ENCODE results near the gene SERPINB1.
"Not testable (repeated sequence)": the region's sequence is repeated elsewhere in the genome, so short reads cannot be mapped to it uniquely, and the experiment has no call there.

SERPINB1 gene

GRCh38 chr6:2861822-2862164 is 20.1 kb upstream of the SERPINB1 start:
- WGBS, result 100% methylated on average over 1 of the region's 1 CpG
- H3K4ac ChIP-seq (ENCODE audit: low read depth in 1 of 2, low read length in 2 of 2), result peak overlapping the region in 1 of 2 experiments; percentile 15
- H2BK120ac ChIP-seq (ENCODE audit: low read depth, low read length), result no peak overlapping the region
- no peak for DNase-seq
- no peak overlapping the region for H3K4me2 ChIP-seq (ENCODE audit: low read length, poor library complexity, severe bottlenecking)
- no peaks in the 10 kb centered on the region for H3K27me3 ChIP-seq (ENCODE audit: control insufficient read depth in 1 of 2, insufficient read depth in 1 of 2, low read length in 2 of 2)
- no peaks in the 10 kb centered on the region for H3K36me3 ChIP-seq (ENCODE audit: control insufficient read depth in 1 of 2, insufficient read depth in 2 of 2, low read depth in 1 of 2, low read length in 2 of 2)
- no peak overlapping the region for H2AFZ ChIP-seq (ENCODE audit: low read depth, low read length)
- no peaks in the 10 kb centered on the region for H3K9me3 ChIP-seq (ENCODE audit: control insufficient read depth, low read length)
- H3K9ac ChIP-seq (ENCODE audit: low read length), result no peak overlapping the region
- H2AK5ac ChIP-seq (ENCODE audit: low read length, severe bottlenecking), result no peak overlapping the region
- no peak overlapping the region for H3K4me3 ChIP-seq (ENCODE audit: insufficient read depth in 1 of 2, low read depth in 1 of 2, low read length in 2 of 2)
- H4K8ac ChIP-seq (ENCODE audit: low read length), result no peak overlapping the region
- no peak overlapping the region for H3K27ac ChIP-seq (ENCODE audit: low read length, poor library complexity, severe bottlenecking)
- peaks cover 7% of the 10 kb centered on the region for H3K4me1 ChIP-seq (ENCODE audit: control insufficient read depth, insufficient read depth, low read depth, low read length)
- no peak overlapping the region for H3K23ac ChIP-seq (ENCODE audit: low read length in 2 of 2)
- no peak overlapping the region for H2BK15ac ChIP-seq (ENCODE audit: low read depth, poor library complexity, severe bottlenecking)
- no peak overlapping the region for H3K14ac ChIP-seq (ENCODE audit: low read length in 2 of 2)
- H2BK5ac ChIP-seq (ENCODE audit: low read depth, low read length, poor library complexity, severe bottlenecking), result no peak overlapping the region
- H3K18ac ChIP-seq (ENCODE audit: low read depth in 1 of 2, low read length in 2 of 2), result no peak overlapping the region
- H3K79me1 ChIP-seq (replicated peaks; ENCODE audit: low read length, poor library complexity, severe bottlenecking), result no peaks in the 10 kb centered on the region
- no peak overlapping the region for H2BK12ac ChIP-seq (ENCODE audit: low read length in 2 of 2)
- H4K91ac ChIP-seq (ENCODE audit: low read length), result no peak overlapping the region

GRCh38 chr6:2861060-2861821 is 19.6 kb upstream of the SERPINB1 start:
- no peak overlapping the region for H2AK5ac ChIP-seq (ENCODE audit: low read length, severe bottlenecking)
- no peak overlapping the region for H2AFZ ChIP-seq (ENCODE audit: low read depth, low read length)
- peak overlapping the region in 1 of 2 experiments; percentile 15 for H3K4ac ChIP-seq (ENCODE audit: low read depth in 1 of 2, low read length in 2 of 2)
- H3K27me3 ChIP-seq (ENCODE audit: control insufficient read depth in 1 of 2, insufficient read depth in 1 of 2, low read length in 2 of 2), result no peaks in the 10 kb centered on the region
- H3K14ac ChIP-seq (ENCODE audit: low read length in 2 of 2), result no peak overlapping the region
- peaks cover 5% of the 10 kb centered on the region for H3K4me1 ChIP-seq (ENCODE audit: control insufficient read depth, insufficient read depth, low read depth, low read length)
- H3K9me3 ChIP-seq (ENCODE audit: control insufficient read depth, low read length), result no peaks in the 10 kb centered on the region
- no peak overlapping the region for H2BK12ac ChIP-seq (ENCODE audit: low read length in 2 of 2)
- no peak overlapping the region for H3K23ac ChIP-seq (ENCODE audit: low read length in 2 of 2)
- H3K9ac ChIP-seq (ENCODE audit: low read length), result no peak overlapping the region
- H3K4me3 ChIP-seq (ENCODE audit: insufficient read depth in 1 of 2, low read depth in 1 of 2, low read length in 2 of 2), result no peak overlapping the region
- H4K91ac ChIP-seq (ENCODE audit: low read length), result no peak overlapping the region
- no peak overlapping the region for H3K27ac ChIP-seq (ENCODE audit: low read length, poor library complexity, severe bottlenecking)
- 91% methylated on average over 10 of the region's 12 CpGs for WGBS
- no peak overlapping the region for H3K18ac ChIP-seq (ENCODE audit: low read depth in 1 of 2, low read length in 2 of 2)
- H3K4me2 ChIP-seq (ENCODE audit: low read length, poor library complexity, severe bottlenecking), result no peak overlapping the region
- no peak overlapping the region for H2BK15ac ChIP-seq (ENCODE audit: low read depth, poor library complexity, severe bottlenecking)
- H3K79me1 ChIP-seq (replicated peaks; ENCODE audit: low read length, poor library complexity, severe bottlenecking), result no peaks in the 10 kb centered on the region
- no peak overlapping the region for H4K8ac ChIP-seq (ENCODE audit: low read length)
- DNase-seq, result no peak
- no peak overlapping the region for H2BK5ac ChIP-seq (ENCODE audit: low read depth, low read length, poor library complexity, severe bottlenecking)
- H2BK120ac ChIP-seq (ENCODE audit: low read depth, low read length), result no peak overlapping the region
- H3K36me3 ChIP-seq (ENCODE audit: control insufficient read depth in 1 of 2, insufficient read depth in 2 of 2, low read depth in 1 of 2, low read length in 2 of 2), result no peaks in the 10 kb centered on the region

- H2BK5ac ChIP-seq (ENCODE audit: low read depth, low read length, poor library complexity, severe bottlenecking); H4K91ac ChIP-seq (ENCODE audit: low read length); H3K79me1 ChIP-seq (replicated peaks; ENCODE audit: low read length, poor library complexity, severe bottlenecking); H2BK15ac ChIP-seq (ENCODE audit: low read depth, poor library complexity, severe bottlenecking); H3K27me3 ChIP-seq (ENCODE audit: control insufficient read depth in 1 of 2, insufficient read depth in 1 of 2, low read length in 2 of 2); H3K23ac ChIP-seq (ENCODE audit: low read length in 2 of 2); H3K4me2 ChIP-seq (ENCODE audit: low read length, poor library complexity, severe bottlenecking); H3K18ac ChIP-seq (ENCODE audit: low read depth in 1 of 2, low read length in 2 of 2); H2AK5ac ChIP-seq (ENCODE audit: low read length, severe bottlenecking); H3K4ac ChIP-seq (ENCODE audit: low read depth in 1 of 2, low read length in 2 of 2); H2AFZ ChIP-seq (ENCODE audit: low read depth, low read length); H3K27ac ChIP-seq (ENCODE audit: low read length, poor library complexity, severe bottlenecking); H2BK12ac ChIP-seq (ENCODE audit: low read length in 2 of 2); H3K36me3 ChIP-seq (ENCODE audit: control insufficient read depth in 1 of 2, insufficient read depth in 2 of 2, low read depth in 1 of 2, low read length in 2 of 2); H3K9me3 ChIP-seq (ENCODE audit: control insufficient read depth, low read length); H4K8ac ChIP-seq (ENCODE audit: low read length); H3K9ac ChIP-seq (ENCODE audit: low read length); H3K4me3 ChIP-seq (ENCODE audit: insufficient read depth in 1 of 2, low read depth in 1 of 2, low read length in 2 of 2); DNase-seq; H3K14ac ChIP-seq (ENCODE audit: low read length in 2 of 2); H3K4me1 ChIP-seq (ENCODE audit: control insufficient read depth, insufficient read depth, low read depth, low read length); H2BK120ac ChIP-seq (ENCODE audit: low read depth, low read length): not testable (repeated sequence)
- no CpG with 5 or more reads among the region's 2 CpGs for WGBS
Observed at GRCh38 chr6:2860706-2861059, 19.0 kb upstream of the SERPINB1 start.

GRCh38 chr6:2859798-2860705 is 18.4 kb upstream of the SERPINB1 start:
- H3K36me3 ChIP-seq (ENCODE audit: control insufficient read depth in 1 of 2, insufficient read depth in 2 of 2, low read depth in 1 of 2, low read length in 2 of 2); H3K18ac ChIP-seq (ENCODE audit: low read depth in 1 of 2, low read length in 2 of 2); H2BK12ac ChIP-seq (ENCODE audit: low read length in 2 of 2); H3K79me1 ChIP-seq (replicated peaks; ENCODE audit: low read length, poor library complexity, severe bottlenecking); H3K4me2 ChIP-seq (ENCODE audit: low read length, poor library complexity, severe bottlenecking); H3K9me3 ChIP-seq (ENCODE audit: control insufficient read depth, low read length); H3K27ac ChIP-seq (ENCODE audit: low read length, poor library complexity, severe bottlenecking); H3K14ac ChIP-seq (ENCODE audit: low read length in 2 of 2); H2AFZ ChIP-seq (ENCODE audit: low read depth, low read length); H3K4me1 ChIP-seq (ENCODE audit: control insufficient read depth, insufficient read depth, low read depth, low read length); DNase-seq; H3K27me3 ChIP-seq (ENCODE audit: control insufficient read depth in 1 of 2, insufficient read depth in 1 of 2, low read length in 2 of 2); H3K23ac ChIP-seq (ENCODE audit: low read length in 2 of 2); H2AK5ac ChIP-seq (ENCODE audit: low read length, severe bottlenecking); H3K4me3 ChIP-seq (ENCODE audit: insufficient read depth in 1 of 2, low read depth in 1 of 2, low read length in 2 of 2); H2BK120ac ChIP-seq (ENCODE audit: low read depth, low read length); H4K91ac ChIP-seq (ENCODE audit: low read length); H2BK5ac ChIP-seq (ENCODE audit: low read depth, low read length, poor library complexity, severe bottlenecking); H4K8ac ChIP-seq (ENCODE audit: low read length); H3K9ac ChIP-seq (ENCODE audit: low read length); H3K4ac ChIP-seq (ENCODE audit: low read depth in 1 of 2, low read length in 2 of 2): not testable (repeated sequence)
- peak overlapping the region; percentile 85 for H2BK15ac ChIP-seq (ENCODE audit: low read depth, poor library complexity, severe bottlenecking)
- WGBS, result 89% methylated on average over 14 of the region's 42 CpGs
